HEK293T (cell line): ENCODE data around the gene NDUFS3.
"Not testable (repeated sequence)": the region's sequence is repeated elsewhere in the genome, so short reads cannot be mapped to it uniquely, and the experiment has no call there.

Experiments used
- ARNT ChIP-seq: fragments of 450-650 bp; IDR thresholded peaks from 2 replicates; pipeline ENCODE4 v1.6.1; 2017; ENCODE audit warnings: mild to moderate bottlenecking
- BHLHE40 ChIP-seq: fragments of 450-650 bp; IDR thresholded peaks from 2 replicates; pipeline ENCODE4 v1.6.1; 2016; ENCODE audit warnings: mild to moderate bottlenecking, moderate library complexity, borderline replicate concordance
- CTBP1 ChIP-seq: fragments of 450-650 bp; IDR thresholded peaks from 2 replicates; pipeline ENCODE4 v1.6.1; 2016; ENCODE audit warnings: borderline replicate concordance
- FOXA1 ChIP-seq: fragments of 450-650 bp; IDR thresholded peaks from 2 replicates; pipeline ENCODE4 v1.6.1; 2016; ENCODE audit warnings: mild to moderate bottlenecking
- FOXK2 ChIP-seq: fragments of 450-650 bp; IDR thresholded peaks from 2 replicates; pipeline ENCODE4 v1.6.1; 2016; ENCODE audit warnings: mild to moderate bottlenecking
- HDGF ChIP-seq: fragments of 450-650 bp; IDR thresholded peaks from 2 replicates; pipeline ENCODE4 v1.6.1; 2017; ENCODE audit warnings: antibody characterized with exemption, borderline replicate concordance
- PKNOX1 ChIP-seq: fragments of 450-650 bp; IDR thresholded peaks from 2 replicates; pipeline ENCODE4 v1.6.1; 2016
- SP1 ChIP-seq: fragments of 450-650 bp; IDR thresholded peaks from 2 replicates; pipeline ENCODE4 v1.6.1; 2017
- ZNF384 ChIP-seq: fragments of 450-650 bp; IDR thresholded peaks from 2 replicates; pipeline ENCODE4 v1.6.1; 2016

DNA sequence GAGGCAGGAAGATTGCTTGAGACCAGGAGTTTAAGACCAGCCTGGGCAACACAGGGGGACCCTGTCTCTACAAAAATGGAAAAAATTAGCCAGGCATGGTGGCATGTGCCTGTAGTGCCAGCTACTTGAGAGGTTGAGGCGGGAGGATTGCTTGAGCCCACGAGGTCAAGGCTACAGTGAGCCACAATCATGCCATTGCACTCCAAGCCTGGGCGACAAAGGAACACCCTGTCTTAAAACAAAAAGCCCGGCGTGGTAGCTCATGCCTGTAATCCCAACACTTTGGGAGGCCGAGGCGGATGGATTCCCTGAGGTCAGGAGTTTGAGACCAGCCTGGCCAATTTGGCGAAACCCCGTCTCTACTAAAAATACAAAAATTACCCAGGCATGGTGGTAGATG lies 48.2 kb upstream of the NDUFS3 start:
- TF ChIP-seq CTBP1, FOXK2, ZNF384, PKNOX1, ARNT, SP1, HDGF, BHLHE40, FOXA1: not testable (repeated sequence)
